Measurements from ENCODE around the gene MARCHF2.
"Not testable (repeated sequence)": the region's sequence is repeated elsewhere in the genome, so short reads cannot be mapped to it uniquely, and the experiment has no call there.

MARCHF2 gene

GRCh38 chr19:8441725-8442544 lies 28.8 kb downstream of the MARCHF2 start:
- ChIA-PET POLR2A (no interaction called here), CTCF (interaction anchor here (0.6 to 1.3 kb wide), 5 partner anchors 10 to 257 kb away, joined by 3 to 4 read pairs (median 3); partner anchors contain the start of genes ACTL9 and MARCHF2)
- TF ChIP-seq ZIC2 (tag by site-specific recombination; IDR thresholded peaks at IDR 0.05) (peak; percentile 58; the same call in 1 of the 2 replicates), SP7 (tag by site-specific recombination; IDR thresholded peaks at IDR 0.05) (0 out of 2 replicates have a peak, but pooled peaks have one; percentile 18), ZNF121 (tag by site-specific recombination; IDR thresholded peaks at IDR 0.05) (peak; percentile 90), ZNF335 (tag by site-specific recombination; conservative IDR thresholded peaks at IDR 0.05) (0 out of 2 replicates have a peak, but pooled peaks have one; percentile 15), ZSCAN18 (tag by site-specific recombination; IDR thresholded peaks at IDR 0.05) (no peak), ZNF837 (tag by site-specific recombination; IDR thresholded peaks at IDR 0.05) (no peak), SALL2 (tag by site-specific recombination; IDR thresholded peaks at IDR 0.05; ENCODE audit: borderline replicate concordance) (no peak)
- peaks cover 7% of the 10 kb centered on the region for H3K4me1 ChIP-seq (ENCODE audit: control insufficient read depth, insufficient read depth, low read length)
- H3K36me3 ChIP-seq (ENCODE audit: control insufficient read depth in 2 of 2, insufficient read depth in 1 of 2, low read length in 2 of 2): peaks cover 0 to 16% of the 10 kb centered on the region in 2 experiments; a peak in 2 of 3 replicates
- no peak overlapping the region for H3K4me3 ChIP-seq (ENCODE audit: low read depth, low read length)
- no peak overlapping the region for H3K27ac ChIP-seq (ENCODE audit: extremely low read depth, low read depth, low read length)
- H3K9me3 ChIP-seq (ENCODE audit: control insufficient read depth, insufficient read depth, low read depth, low read length): no peaks in the 10 kb centered on the region

- ChIA-PET CTCF (interaction anchor here (1.0 to 1.7 kb wide), 3 partner anchors 10 to 90 kb away, joined by 3 to 11 read pairs (median 3); no protein-coding TSS in a partner anchor), POLR2A (interaction anchor here (0.8 to 7.0 kb wide), 13 partner anchors 10 to 149 kb away, joined by 3 to 47 read pairs (median 4); partner anchors contain the start of genes MARCHF2, RAB11B and ZNF414)
- H3K4me1 ChIP-seq (ENCODE audit: control insufficient read depth, insufficient read depth, low read length): peaks cover 11% of the 10 kb centered on the region
- TF ChIP-seq ZNF600 (tag by site-specific recombination; IDR thresholded peaks at IDR 0.05) (peak; percentile 18; the same call in 1 of the 2 replicates), BCL6B (tag by site-specific recombination; IDR thresholded peaks at IDR 0.05) (peak; percentile 90), ZNF335 (tag by site-specific recombination; conservative IDR thresholded peaks at IDR 0.05) (peak; percentile 42; the same call in 1 of the 2 replicates), INSM2 (tag by site-specific recombination; IDR thresholded peaks at IDR 0.05) (0 out of 2 replicates have a peak, but pooled peaks have one; percentile 7)
- peak overlapping the region; percentile 95 for H3K4me3 ChIP-seq (ENCODE audit: low read depth, low read length)
- H3K36me3 ChIP-seq (ENCODE audit: control insufficient read depth in 2 of 2, insufficient read depth in 1 of 2, low read length in 2 of 2): peaks cover 0 to 16% of the 10 kb centered on the region in 2 experiments; a peak in 2 of 3 replicates
- not testable (repeated sequence) for H3K9me3 ChIP-seq (ENCODE audit: control insufficient read depth, insufficient read depth, low read depth, low read length)
- peak overlapping the region; percentile 44 for H3K27ac ChIP-seq (ENCODE audit: extremely low read depth, low read depth, low read length)
These were observed 31.1 kb downstream of the MARCHF2 start for GRCh38 chr19:8444140-8444676.

- peaks cover 12% of the 10 kb centered on the region for H3K4me1 ChIP-seq (ENCODE audit: control insufficient read depth, insufficient read depth, low read length)
- H3K9me3 ChIP-seq (ENCODE audit: control insufficient read depth, insufficient read depth, low read depth, low read length): no peaks in the 10 kb centered on the region
- POLR2A ChIA-PET: interaction anchor here (0.8 to 7.0 kb wide), 13 partner anchors 11 to 148 kb away, joined by 3 to 47 read pairs (median 4); partner anchors contain the start of genes MARCHF2, RAB11B and ZNF414
- H3K27ac ChIP-seq (ENCODE audit: extremely low read depth, low read depth, low read length): peak within 1 kb of the TSS; percentile 88
- H3K4me3 ChIP-seq (ENCODE audit: low read depth, low read length): peak within 1 kb of the TSS; percentile 95
- CTCF ChIA-PET: interaction anchor here (0.6 to 1.9 kb wide), 6 partner anchors 11 to 217 kb away, joined by 3 to 11 read pairs (median 3); no protein-coding TSS in a partner anchor
- H3K36me3 ChIP-seq (ENCODE audit: control insufficient read depth in 2 of 2, insufficient read depth in 1 of 2, low read length in 2 of 2): peaks cover 0 to 19% of the 10 kb centered on the region in 2 experiments; a peak in 2 of 3 replicates
- TF ChIP-seq ZNF530 (tag by site-specific recombination; IDR thresholded peaks at IDR 0.05; ENCODE audit: low read depth): no peak
- no peak for TF ChIP-seq MZF1 (tag by site-specific recombination; IDR thresholded peaks at IDR 0.05; ENCODE audit: borderline replicate concordance)
- TF ChIP-seq SCRT2 (tag by site-specific recombination; IDR thresholded peaks at IDR 0.05): peak; percentile 91
- no peak for TF ChIP-seq ZNF140 (tag by site-specific recombination; IDR thresholded peaks at IDR 0.05)
- 0 out of 2 replicates have a peak, but pooled peaks have one; percentile 12 for TF ChIP-seq ZSCAN23 (tag by site-specific recombination; IDR thresholded peaks at IDR 0.05)
- TF ChIP-seq ZNF501 (tag by site-specific recombination; IDR thresholded peaks at IDR 0.05): peak; percentile 72
- TF ChIP-seq ZNF221 (tag by site-specific recombination; IDR thresholded peaks at IDR 0.05; ENCODE audit: borderline replicate concordance): no peak
- no peak for TF ChIP-seq ZNF747 (tag by site-specific recombination; IDR thresholded peaks at IDR 0.05)
- TF ChIP-seq ZBTB21 (tag by site-specific recombination; IDR thresholded peaks at IDR 0.05): no peak; the same call in 1 of the 2 replicates
- TF ChIP-seq ZNF2 (tag by site-specific recombination; IDR thresholded peaks at IDR 0.05): peak; percentile 74; the same call in 1 of the 2 replicates
- peak; percentile 43; the same call in 1 of the 2 replicates for TF ChIP-seq ZNF398 (tag by site-specific recombination; IDR thresholded peaks at IDR 0.05)
These were observed 31.8 kb downstream of the MARCHF2 start, which contains the start of gene HNRNPM for GRCh38 chr19:8444677-8445487. HNRNPM (plus strand) TSS chr19:8444975; CDS start chr19:8444999, 24 bp downstream.
